GM19468 (cell line): ENCODE measurements around the gene CRYBG3.

Experiments used
- ATAC-seq: cut with Tn5 transposase; IDR thresholded peaks from one replicate; pipeline ENCODE4 v1.9.1; 2021; ENCODE audit warnings: mild to moderate bottlenecking, moderate library complexity, moderate number of reproducible peaks; ENCODE audit not compliant: unreplicated experiment; ENCODE audit errors: extremely low read depth

Gene CRYBG3

GRCh38 chr3:97938444-97938843, 116.6 kb downstream of the CRYBG3 start:
- ATAC-seq = no peak

GRCh38 chr3:97939401-97939800, 117.6 kb downstream of the CRYBG3 start:
- no peak for ATAC-seq

GRCh38 chr3:97940034-97940433, 118.2 kb downstream of the CRYBG3 start:
- no peak for ATAC-seq

GRCh38 chr3:97942801-97943546, 121.2 kb downstream of the CRYBG3 start:
- ATAC-seq = no peak

GRCh38 chr3:97948351-97949109, 126.7 kb downstream of the CRYBG3 start:
- ATAC-seq = no peak

- ATAC-seq = no peak
Measured at GRCh38 chr3:97949110-97949485, 127.3 kb downstream of the CRYBG3 start.

- no peak for ATAC-seq
Measured at GRCh38 chr3:97949743-97950142, 127.9 kb downstream of the CRYBG3 start.

- no peak for ATAC-seq
Measured at GRCh38 chr3:97950360-97950759, 128.5 kb downstream of the CRYBG3 start.

- ATAC-seq = no peak
Measured at GRCh38 chr3:97952280-97952679, 130.5 kb downstream of the CRYBG3 start.

- ATAC-seq = no peak
Measured at GRCh38 chr3:97952872-97953271, 131.1 kb downstream of the CRYBG3 start.

- ATAC-seq = no peak
Measured at GRCh38 chr3:97954228-97954827, 132.5 kb downstream of the CRYBG3 start.

- ATAC-seq = no peak
Measured at GRCh38 chr3:97956051-97956450, 134.2 kb downstream of the CRYBG3 start.

- ATAC-seq = no peak
Measured at GRCh38 chr3:97957617-97958311, 136.0 kb downstream of the CRYBG3 start.

GRCh38 chr3:97958396-97958795, 136.6 kb downstream of the CRYBG3 start:
- no peak for ATAC-seq

- ATAC-seq = no peak
Measured at GRCh38 chr3:97958796-97959195, 137.0 kb downstream of the CRYBG3 start.

GRCh38 chr3:97959872-97960271, 138.1 kb downstream of the CRYBG3 start:
- ATAC-seq = no peak

GRCh38 chr3:97960551-97960950, 138.7 kb downstream of the CRYBG3 start:
- ATAC-seq = no peak

- no peak for ATAC-seq
Measured at GRCh38 chr3:97960993-97961766, 139.4 kb downstream of the CRYBG3 start.

GRCh38 chr3:97967966-97968365, 146.2 kb downstream of the CRYBG3 start:
- no peak for ATAC-seq

- ATAC-seq = no peak
Measured at GRCh38 chr3:97968376-97968775, 146.6 kb downstream of the CRYBG3 start.
